H9 (cell line): Measurements from ENCODE around the gene TNK2. TPM values are rescaled to one million over a fixed set of nuclear protein-coding genes. Genes with fewer than 3 reads are reported as not detected.

Experiments used
- DNase-seq: peaks from one replicate; pipeline ENCODE4 v3.0.0-alpha.2; 2017
- H2AFZ ChIP-seq: one replicate; pipeline ENCODE4 v1.6.1; 2013; ENCODE audit warnings: mild to moderate bottlenecking, low read length, control low read depth, moderate library complexity
- H2AK5ac ChIP-seq: 2 replicates; pipeline ENCODE4 v1.6.1; 2013; ENCODE audit warnings: low read length, control low read depth, mixed read lengths; ENCODE audit not compliant: insufficient read length
- H2BK120ac ChIP-seq: one replicate; pipeline ENCODE4 v1.6.1; 2013; ENCODE audit warnings: low read depth, mild to moderate bottlenecking, low read length, control low read depth, inconsistent platforms; ENCODE audit not compliant: poor library complexity, severe bottlenecking
- H2BK12ac ChIP-seq: 2 replicates; pipeline ENCODE4 v1.6.1; 2013; ENCODE audit warnings: low read length, control low read depth, mixed read lengths, low read depth; ENCODE audit not compliant: insufficient read length
- H2BK15ac ChIP-seq: 2 replicates; pipeline ENCODE4 v1.6.1; 2013; ENCODE audit warnings: low read depth, low read length, control low read depth
- H2BK20ac ChIP-seq: one replicate; pipeline ENCODE4 v1.6.1; 2013; ENCODE audit warnings: low read depth, mild to moderate bottlenecking, low read length, control low read depth, inconsistent platforms; ENCODE audit not compliant: poor library complexity, severe bottlenecking
- H2BK5ac ChIP-seq: 2 replicates; pipeline ENCODE4 v1.6.1; 2013; ENCODE audit warnings: low read length, control low read depth, mixed read lengths; ENCODE audit not compliant: insufficient read length
- H3K14ac ChIP-seq: 2 replicates; pipeline ENCODE4 v1.6.1; 2013; ENCODE audit warnings: low read length, control low read depth; ENCODE audit not compliant: insufficient read depth
- H3K18ac ChIP-seq: 2 replicates; pipeline ENCODE4 v1.6.1; 2013; ENCODE audit warnings: low read depth, mild to moderate bottlenecking, mixed read lengths, low read length, control low read depth; ENCODE audit not compliant: insufficient read length
- H3K23ac ChIP-seq: 2 replicates; pipeline ENCODE4 v1.6.1; 2013; ENCODE audit warnings: low read length, control low read depth, mixed read lengths, low read depth; ENCODE audit not compliant: insufficient read length
- H3K23me2 ChIP-seq: 2 replicates; pipeline ENCODE4 v1.6.1; 2013; ENCODE audit warnings: low read depth, mild to moderate bottlenecking, mixed read lengths, low read length, control low read depth; ENCODE audit not compliant: insufficient read length, poor library complexity, severe bottlenecking
- H3K27ac ChIP-seq: 2 replicates; pipeline ENCODE4 v1.5.1; 2013; ENCODE audit warnings: low read length, control low read depth, mixed read lengths, low read depth; ENCODE audit not compliant: insufficient read length
- H3K27me3 ChIP-seq: 2 replicates; pipeline ENCODE4 v1.6.1; 2013; ENCODE audit warnings: low read length, control low read depth, inconsistent platforms; ENCODE audit not compliant: insufficient read depth
- H3K4ac ChIP-seq: 2 replicates; pipeline ENCODE4 v1.6.1; 2013; ENCODE audit warnings: low read depth, mild to moderate bottlenecking, control low read depth, inconsistent platforms, low read length, moderate library complexity
- H3K4me1 ChIP-seq: 2 replicates; pipeline ENCODE4 v1.6.1; 2013; ENCODE audit warnings: low read length, control low read depth, inconsistent platforms; ENCODE audit not compliant: insufficient read depth
- H3K4me2 ChIP-seq: 2 replicates; pipeline ENCODE4 v1.6.1; 2013; ENCODE audit warnings: low read length, control low read depth, mixed read lengths; ENCODE audit not compliant: insufficient read length, insufficient read depth
- H3K56ac ChIP-seq: 2 replicates; pipeline ENCODE4 v1.6.1; 2013; ENCODE audit warnings: low read depth, mild to moderate bottlenecking, mixed read lengths, low read length, control low read depth; ENCODE audit not compliant: insufficient read length
- H3K79me1 ChIP-seq: 2 replicates; pipeline ENCODE4 v1.6.1; 2013; ENCODE audit warnings: low read depth, mild to moderate bottlenecking, moderate library complexity, low read length, control low read depth, inconsistent platforms; ENCODE audit not compliant: insufficient read depth, poor library complexity, severe bottlenecking
- H3K79me2 ChIP-seq: 2 replicates; pipeline ENCODE4 v1.6.1; 2013; ENCODE audit warnings: low read length, control low read depth, inconsistent platforms; ENCODE audit not compliant: insufficient read depth
- H3K9ac ChIP-seq: 2 replicates; pipeline ENCODE4 v1.6.1; 2013; ENCODE audit warnings: low read length, control low read depth, mixed read lengths; ENCODE audit not compliant: insufficient read length; ENCODE audit errors: extremely low read depth
- H3K9me3 ChIP-seq: one replicate; pipeline ENCODE4 v1.6.1; 2013; ENCODE audit warnings: low read depth, low read length, inconsistent platforms; ENCODE audit not compliant: control insufficient read depth
- H3T11ph ChIP-seq: one replicate; pipeline ENCODE4 v1.6.1; 2013; ENCODE audit warnings: mild to moderate bottlenecking, low read length, control low read depth, inconsistent platforms
- H4K20me1 ChIP-seq: one replicate; pipeline ENCODE4 v1.6.1; 2013; ENCODE audit not compliant: control insufficient read depth, insufficient read length, insufficient read depth
- H4K5ac ChIP-seq: 2 replicates; pipeline ENCODE4 v1.6.1; 2013; ENCODE audit warnings: low read depth, mild to moderate bottlenecking, mixed read lengths, low read length, control low read depth; ENCODE audit not compliant: insufficient read length
- H4K8ac ChIP-seq: replicated peaks from 2 replicates; pipeline ENCODE4 v1.6.1; 2013; ENCODE audit warnings: low read length, control low read depth, mixed read lengths, low read depth; ENCODE audit not compliant: insufficient read length
- H4K91ac ChIP-seq: 2 replicates; pipeline ENCODE4 v1.6.1; 2013; ENCODE audit warnings: low read depth, mild to moderate bottlenecking, moderate library complexity, mixed read lengths, low read length, control low read depth; ENCODE audit not compliant: insufficient read length
- H3K27ac Mint-ChIP-seq, 3 experiments: 2 replicates in 2 of 3; 3 replicates in 1 of 3; pipeline ENCODE4 v1.8.0; 2020 to 2021; ENCODE audit warnings: mixed read lengths in 3 of 3, mild to moderate bottlenecking in 1 of 3, moderate library complexity in 1 of 3
- H3K27me3 Mint-ChIP-seq: 2 replicates; pipeline ENCODE4 v1.8.0; 2021; ENCODE audit warnings: low read depth, mild to moderate bottlenecking, moderate library complexity, mixed read lengths
- H3K36me3 Mint-ChIP-seq, 3 experiments: 2 replicates in 2 of 3; 3 replicates in 1 of 3; pipeline ENCODE4 v1.8.0; 2020 to 2021; ENCODE audit warnings: low read depth in 3 of 3, mixed read lengths in 3 of 3; ENCODE audit not compliant: insufficient read depth in 1 of 3
- H3K4me1 Mint-ChIP-seq, 2 experiments: 2 replicates each; pipeline ENCODE4 v1.8.0; 2020; ENCODE audit warnings: mixed read lengths in 2 of 2
- H3K4me3 Mint-ChIP-seq, 2 experiments: 2 replicates in 1 of 2; 3 replicates in 1 of 2; pipeline ENCODE4 v1.8.0; 2020 to 2021; ENCODE audit warnings: mild to moderate bottlenecking in 2 of 2, mixed read lengths in 2 of 2, moderate library complexity in 1 of 2
- H3K9me3 Mint-ChIP-seq, 2 experiments: 2 replicates in 1 of 2; 3 replicates in 1 of 2; pipeline ENCODE4 v1.8.0; 2020; ENCODE audit warnings: mild to moderate bottlenecking in 2 of 2, mixed read lengths in 2 of 2, moderate library complexity in 1 of 2
- CTCF ChIP-seq: fragments of 200-600 bp; sonication (generic); conservative IDR thresholded peaks from 3 replicates; pipeline ENCODE4 v1.8.0; 2021; ENCODE audit warnings: antibody characterized with exemption, mild to moderate bottlenecking
- WGBS: extraction: QIAGEN DNeasy Blood & Tissue Kit; methylation state at CpG from one replicate; pipeline ENCODE4 v1.1.7; 2013; ENCODE audit warnings: missing lambda C conversion rate, low lambda C conversion rate, mixed read lengths; ENCODE audit not compliant: insufficient read length; ENCODE audit errors: extremely low coverage; 5-methylcytosine and 5-hydroxymethylcytosine counted together
- total RNA-seq: library from RNA; stranded (reverse); gene quantifications from 2 replicates; pipeline ENCODE4 v1.2.1, GENCODE V29; 2021

Gene TNK2
- total RNA-seq, 1 experiment from 2014 or later = 34.5 TPM

GRCh38 chr3:195918176-195918575 lies 9.8 kb upstream of the TNK2 start:
- Mint-ChIP-seq H3K4me3 (no peak overlapping the region), H3K4me1 (peaks cover 19 to 25% of the 10 kb centered on the region in 2 experiments), H3K9me3 (no peaks in the 10 kb centered on the region; a peak in 1 of 5 replicates), H3K27me3 (peaks cover 47% of the 10 kb centered on the region), H3K27ac (no peak overlapping the region; a peak in 1 of 7 replicates), H3K36me3 (no peaks in the 10 kb centered on the region; a peak in 1 of 7 replicates)
- H2BK12ac ChIP-seq = no peak overlapping the region
- H3K9me3 ChIP-seq = no peaks in the 10 kb centered on the region
- no peak overlapping the region for H4K91ac ChIP-seq
- H3K4me2 ChIP-seq = no peak overlapping the region
- no peak overlapping the region for H2BK20ac ChIP-seq
- DNase-seq = no peak
- H3K18ac ChIP-seq = no peak overlapping the region
- H3K14ac ChIP-seq = no peak overlapping the region
- no peak overlapping the region for H2AFZ ChIP-seq
- no peaks in the 10 kb centered on the region for H3K23me2 ChIP-seq
- no peaks in the 10 kb centered on the region for H4K20me1 ChIP-seq
- no peak overlapping the region for H3K23ac ChIP-seq
- H3K27ac ChIP-seq = no peak overlapping the region
- H3K4ac ChIP-seq = no peak overlapping the region
- H3K56ac ChIP-seq = no peak overlapping the region
- no peaks in the 10 kb centered on the region for H3K79me2 ChIP-seq
- H2AK5ac ChIP-seq = no peak overlapping the region
- no peak overlapping the region for H3T11ph ChIP-seq
- no peak overlapping the region for H4K5ac ChIP-seq
- no peak overlapping the region for H2BK15ac ChIP-seq
- no peak overlapping the region for H2BK120ac ChIP-seq
- H2BK5ac ChIP-seq = no peak overlapping the region
- H3K9ac ChIP-seq = no peak overlapping the region
- H4K8ac ChIP-seq = no peak overlapping the region
- no peaks in the 10 kb centered on the region for H3K79me1 ChIP-seq
- no peak for TF ChIP-seq CTCF
- no peaks in the 10 kb centered on the region; the same call in 1 of the 2 replicates for H3K4me1 ChIP-seq
- WGBS = no CpG with 5 or more reads among the region's 14 CpGs
- H3K27me3 ChIP-seq = no peaks in the 10 kb centered on the region
